ENCODE measurements around the gene LANCL2.
A peak's percentile ranks its signal among the peaks of the same experiment; 100 is the strongest.
"Not testable (repeated sequence)": the region's sequence is repeated elsewhere in the genome, so short reads cannot be mapped to it uniquely, and the experiment has no call there.

Gene LANCL2

DNA sequence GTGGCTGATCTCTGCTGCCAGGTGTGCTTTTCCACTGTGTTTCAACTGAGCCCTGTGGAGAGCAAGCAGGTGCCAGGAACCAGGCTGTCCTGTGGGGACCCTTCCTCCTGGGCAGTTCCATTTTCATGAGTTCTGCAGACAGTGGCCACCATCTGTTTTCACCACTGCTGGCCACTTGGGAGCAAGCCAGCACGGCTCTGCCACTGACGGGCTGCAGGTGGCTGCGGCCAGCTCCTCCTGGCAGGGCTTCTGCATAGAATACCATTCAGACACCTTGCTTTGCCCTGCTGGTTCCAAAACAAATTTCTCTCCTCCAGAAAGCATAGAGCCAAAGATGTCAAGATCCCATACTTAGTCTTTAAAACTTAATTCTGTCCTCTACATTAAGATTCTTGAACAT is 48.3 kb downstream of the LANCL2 start:
- Mint-ChIP-seq H3K9me3 (no peaks in the 10 kb centered on the region), H3K27ac (no peak overlapping the region), H3K27me3 (no peaks in the 10 kb centered on the region), H3K4me1 (peaks cover 5% of the 10 kb centered on the region), H3K4me3 (no peak overlapping the region)
- ATAC-seq: no peak
- no peak for DNase-seq

DNA sequence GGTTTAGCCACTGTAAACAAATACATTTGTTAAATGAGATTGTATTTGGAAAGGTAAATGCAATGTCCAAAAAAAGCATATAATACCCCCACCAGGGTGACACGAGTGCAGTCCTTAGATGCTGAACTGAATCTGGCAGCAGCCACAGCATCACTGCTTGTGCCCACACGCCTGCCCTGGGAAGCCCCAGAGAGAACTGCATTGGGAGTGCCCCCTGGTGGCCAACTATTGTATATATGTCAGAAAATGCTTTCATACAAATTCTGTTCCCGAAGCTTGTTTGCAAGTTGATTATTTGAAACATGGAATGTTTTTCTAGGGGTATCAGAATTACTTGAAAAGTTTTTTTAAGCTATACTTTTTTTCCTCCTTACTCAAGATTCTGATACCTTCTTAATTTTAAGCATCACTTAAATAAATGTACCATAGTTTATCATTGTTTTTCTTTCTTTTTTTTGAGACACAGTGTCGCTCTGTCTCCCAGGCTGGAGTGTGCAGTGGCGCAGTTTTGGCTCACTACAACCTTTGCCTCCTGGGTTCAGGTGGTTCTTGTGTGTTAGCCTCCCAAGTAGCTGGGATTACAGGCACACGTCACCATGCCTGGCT is 50.1 kb downstream of the LANCL2 start:
- ATAC-seq (peak; percentile 95), DNase-seq (peak; percentile 74 to 75)
- no peak overlapping the region for H3K4me3 Mint-ChIP-seq
- no peaks in the 10 kb centered on the region for H3K27me3 Mint-ChIP-seq
- H3K9me3 Mint-ChIP-seq: no peaks in the 10 kb centered on the region
- H3K4me1 Mint-ChIP-seq: peaks cover 5% of the 10 kb centered on the region
- no peak overlapping the region for H3K27ac Mint-ChIP-seq

DNA sequence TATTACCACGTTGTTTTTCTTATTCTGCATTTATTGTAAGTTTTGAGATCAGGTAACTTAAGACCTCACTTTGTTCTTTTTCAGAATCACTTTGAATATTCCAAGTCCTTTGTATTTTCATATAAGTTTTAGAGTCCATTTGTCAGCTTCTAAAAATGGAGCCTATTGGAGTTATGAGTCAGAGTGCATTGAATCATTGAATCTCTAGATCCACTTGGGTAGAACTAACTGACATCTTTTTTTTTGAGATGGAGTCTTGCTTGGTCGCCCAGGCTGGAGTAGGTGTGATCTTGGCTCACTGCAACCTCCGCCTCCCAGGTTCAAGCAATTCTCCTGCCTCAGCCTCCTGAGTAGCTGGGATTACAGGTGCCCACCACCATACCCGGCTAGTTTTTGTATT is 52.3 kb downstream of the LANCL2 start:
- not testable (repeated sequence) for H3K27ac Mint-ChIP-seq, H3K4me3 Mint-ChIP-seq, H3K27me3 Mint-ChIP-seq, H3K9me3 Mint-ChIP-seq, H3K4me1 Mint-ChIP-seq, DNase-seq, ATAC-seq

DNA sequence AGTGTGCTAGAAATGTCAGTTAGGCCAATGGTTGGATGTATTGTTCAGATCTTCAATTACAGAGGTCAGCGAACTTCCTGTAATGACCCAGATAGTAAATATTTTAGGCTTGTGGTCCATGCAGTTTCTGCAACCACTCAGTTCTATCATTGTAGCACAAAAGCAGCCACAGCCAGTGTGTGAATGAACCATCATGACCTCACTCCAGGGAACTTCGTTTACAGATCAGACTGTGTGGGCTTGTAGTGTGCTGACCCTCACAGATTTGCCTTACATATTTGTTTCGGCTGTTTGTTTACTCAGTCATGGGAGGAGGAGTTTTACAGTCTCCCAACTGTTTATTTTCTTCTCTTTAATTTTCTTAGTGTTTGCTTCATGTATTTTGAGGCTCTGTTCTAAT is 55.4 kb downstream of the LANCL2 start:
- no peak overlapping the region for H3K4me3 Mint-ChIP-seq
- no peaks in the 10 kb centered on the region for H3K9me3 Mint-ChIP-seq
- DNase-seq (no peak), ATAC-seq (no peak)
- H3K4me1 Mint-ChIP-seq: no peaks in the 10 kb centered on the region
- no peaks in the 10 kb centered on the region for H3K27me3 Mint-ChIP-seq
- H3K27ac Mint-ChIP-seq: no peak overlapping the region

DNA sequence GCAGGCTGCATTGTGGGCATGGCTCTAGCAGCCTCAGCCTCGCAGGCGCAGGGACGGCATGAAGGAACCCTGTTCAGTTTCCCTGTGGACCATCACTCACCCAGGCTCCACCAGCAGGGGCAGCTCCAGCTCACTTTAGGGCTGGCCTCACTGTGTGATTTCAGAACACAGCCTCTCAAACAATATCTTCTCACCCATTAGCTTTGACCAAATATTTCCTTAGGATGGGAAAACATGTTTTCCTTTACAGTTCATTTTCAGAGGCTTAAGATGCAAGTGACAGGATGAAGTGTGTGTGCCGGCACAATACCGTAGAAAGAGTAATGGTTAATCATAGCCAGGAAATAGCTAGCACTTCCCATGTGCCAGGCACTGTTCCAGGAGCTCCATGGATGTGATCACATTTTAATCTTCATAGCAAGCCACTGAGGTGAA is 58.2 kb downstream of the LANCL2 start:
- Mint-ChIP-seq H3K9me3 (no peaks in the 10 kb centered on the region), H3K4me3 (no peak overlapping the region), H3K27me3 (no peaks in the 10 kb centered on the region), H3K4me1 (peaks cover 16% of the 10 kb centered on the region), H3K27ac (no peak overlapping the region)
- DNase-seq: no peak
- no peak for ATAC-seq

DNA sequence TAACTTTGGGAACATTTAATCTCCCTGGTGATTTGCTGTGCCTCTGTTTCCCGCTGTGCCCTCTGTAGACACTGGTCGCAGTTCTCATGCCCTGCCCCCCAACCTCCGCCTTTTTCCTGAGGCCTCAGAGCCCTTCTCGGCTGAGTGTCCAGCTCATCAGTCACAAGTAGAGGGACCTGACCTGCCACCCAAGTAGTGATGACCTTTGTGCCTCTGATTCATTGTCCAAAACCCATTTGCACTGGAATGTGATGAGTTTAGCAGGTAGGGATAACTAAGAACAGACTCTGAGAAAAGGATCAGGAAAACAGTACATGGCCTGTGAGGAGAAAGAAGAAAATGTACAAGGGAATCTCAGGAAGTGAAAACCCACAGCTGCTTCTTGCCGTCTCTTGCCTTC is 58.8 kb downstream of the LANCL2 start:
- no peak for ATAC-seq
- no peaks in the 10 kb centered on the region for H3K9me3 Mint-ChIP-seq
- no peaks in the 10 kb centered on the region for H3K27me3 Mint-ChIP-seq

DNA sequence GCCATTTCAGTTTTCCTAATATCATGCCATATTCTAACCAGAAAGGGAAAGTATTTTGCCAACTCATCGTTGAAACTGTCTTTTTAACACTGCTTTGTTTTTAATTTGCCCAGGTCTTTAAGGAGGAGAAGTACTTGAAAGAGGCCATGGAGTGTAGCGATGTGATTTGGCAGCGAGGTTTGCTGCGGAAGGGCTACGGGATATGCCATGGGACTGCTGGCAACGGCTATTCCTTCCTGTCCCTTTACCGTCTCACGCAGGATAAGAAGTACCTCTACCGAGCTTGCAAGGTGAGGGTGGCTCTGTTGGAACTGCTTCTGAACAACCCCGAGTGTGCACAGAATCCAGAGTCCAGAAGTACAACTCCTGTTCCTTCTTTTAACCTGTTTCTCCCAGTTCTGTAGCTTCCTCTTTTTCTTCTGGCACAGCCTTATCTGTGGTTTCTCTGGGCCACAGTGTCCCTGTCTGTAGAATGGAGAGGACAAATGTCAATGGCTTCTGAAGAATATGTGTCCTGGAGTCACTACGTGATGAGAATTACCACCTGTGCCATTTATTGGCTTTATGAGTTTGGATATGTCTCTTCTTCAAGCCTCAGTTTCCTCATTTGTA is 60.1 kb downstream of the LANCL2 start:
- no peak overlapping the region for H3K27ac Mint-ChIP-seq
- ATAC-seq (no peak), DNase-seq (no peak)
- H3K4me3 Mint-ChIP-seq: no peak overlapping the region
- peaks cover 16% of the 10 kb centered on the region for H3K4me1 Mint-ChIP-seq
- no peaks in the 10 kb centered on the region for H3K9me3 Mint-ChIP-seq
- no peaks in the 10 kb centered on the region for H3K27me3 Mint-ChIP-seq

More for the DNA sequence above, 58.8 kb downstream of the LANCL2 start:
- no peak for DNase-seq
- H3K4me1 Mint-ChIP-seq: peaks cover 16% of the 10 kb centered on the region
- H3K27ac Mint-ChIP-seq: no peak overlapping the region
- H3K4me3 Mint-ChIP-seq: no peak overlapping the region

DNA sequence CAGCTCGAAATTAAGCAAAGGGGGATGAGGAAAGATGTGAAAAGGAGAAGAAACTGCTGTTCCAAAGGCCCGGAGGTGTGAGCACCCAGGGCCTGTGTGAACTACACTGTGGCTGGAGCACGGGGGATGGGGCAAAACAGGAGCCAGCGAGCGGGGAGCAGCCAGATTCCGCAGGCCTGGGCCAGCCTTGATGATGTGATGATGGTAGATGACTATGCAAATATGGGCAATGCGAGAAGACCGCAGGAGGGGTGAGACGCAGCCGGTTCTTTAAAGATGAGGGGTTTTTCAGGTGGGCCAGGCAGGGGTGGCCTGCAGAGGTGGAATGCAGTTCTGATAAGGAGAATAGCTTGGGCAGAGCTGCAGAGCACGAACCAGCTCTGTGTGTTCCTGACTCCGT is 61.5 kb downstream of the LANCL2 start:
- no peak for DNase-seq
- H3K27me3 Mint-ChIP-seq: no peaks in the 10 kb centered on the region
- no peaks in the 10 kb centered on the region for H3K9me3 Mint-ChIP-seq
- H3K4me1 Mint-ChIP-seq: peaks cover 16% of the 10 kb centered on the region
- H3K27ac Mint-ChIP-seq: peak overlapping the region in 1 of 2 donors; percentile 73
- no peak for ATAC-seq
- no peak overlapping the region for H3K4me3 Mint-ChIP-seq

DNA sequence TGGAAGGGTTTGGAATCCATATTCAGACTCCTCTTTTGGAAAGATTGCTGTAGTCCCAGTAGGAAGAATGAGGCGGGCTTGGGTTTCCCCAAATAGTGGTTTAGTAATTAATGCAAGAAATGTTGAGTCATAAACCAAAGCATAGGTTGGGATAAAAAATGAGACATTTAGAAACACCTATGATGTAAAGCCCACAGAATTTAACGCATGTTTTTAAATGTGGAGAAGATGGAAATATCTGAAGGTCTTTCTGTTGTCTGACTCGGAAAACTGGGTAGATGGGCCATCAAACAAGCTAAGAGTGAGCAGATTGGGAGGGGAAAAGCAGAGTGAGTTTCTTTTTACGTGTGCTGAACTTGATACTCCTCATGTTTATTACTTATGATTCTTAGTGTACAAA is 62.2 kb downstream of the LANCL2 start:
- H3K27me3 Mint-ChIP-seq: no peaks in the 10 kb centered on the region
- H3K4me1 Mint-ChIP-seq: peaks cover 16% of the 10 kb centered on the region
- ATAC-seq: peak; percentile 54
- DNase-seq: no peak
- H3K9me3 Mint-ChIP-seq: no peaks in the 10 kb centered on the region
- H3K27ac Mint-ChIP-seq: peak overlapping the region; percentile 92
- peak overlapping the region in 1 of 2 donors; percentile 47 for H3K4me3 Mint-ChIP-seq

DNA sequence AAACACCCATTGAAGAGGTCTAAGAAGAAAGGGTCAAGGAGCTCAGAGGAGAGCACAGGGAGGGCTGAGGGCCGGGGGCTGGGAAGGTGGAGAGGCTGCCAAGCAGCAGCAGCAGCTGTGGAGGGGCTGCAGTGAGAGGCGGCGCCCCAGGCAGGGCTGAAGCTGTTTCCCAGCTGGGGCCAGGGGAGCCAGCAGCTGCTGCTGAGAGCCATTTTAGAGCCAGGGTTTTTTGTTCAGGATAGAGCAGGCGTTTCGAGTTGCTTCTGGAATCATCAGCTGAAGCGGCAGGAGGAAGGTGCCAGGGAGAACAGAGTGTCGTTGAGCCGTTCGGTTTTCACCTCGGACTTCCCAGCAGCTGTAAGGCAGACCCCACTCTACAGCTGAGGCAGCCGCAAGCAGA is 62.7 kb downstream of the LANCL2 start:
- peak overlapping the region in 1 of 2 donors; percentile 92 for H3K27ac Mint-ChIP-seq
- ATAC-seq: peak; percentile 31

DNA sequence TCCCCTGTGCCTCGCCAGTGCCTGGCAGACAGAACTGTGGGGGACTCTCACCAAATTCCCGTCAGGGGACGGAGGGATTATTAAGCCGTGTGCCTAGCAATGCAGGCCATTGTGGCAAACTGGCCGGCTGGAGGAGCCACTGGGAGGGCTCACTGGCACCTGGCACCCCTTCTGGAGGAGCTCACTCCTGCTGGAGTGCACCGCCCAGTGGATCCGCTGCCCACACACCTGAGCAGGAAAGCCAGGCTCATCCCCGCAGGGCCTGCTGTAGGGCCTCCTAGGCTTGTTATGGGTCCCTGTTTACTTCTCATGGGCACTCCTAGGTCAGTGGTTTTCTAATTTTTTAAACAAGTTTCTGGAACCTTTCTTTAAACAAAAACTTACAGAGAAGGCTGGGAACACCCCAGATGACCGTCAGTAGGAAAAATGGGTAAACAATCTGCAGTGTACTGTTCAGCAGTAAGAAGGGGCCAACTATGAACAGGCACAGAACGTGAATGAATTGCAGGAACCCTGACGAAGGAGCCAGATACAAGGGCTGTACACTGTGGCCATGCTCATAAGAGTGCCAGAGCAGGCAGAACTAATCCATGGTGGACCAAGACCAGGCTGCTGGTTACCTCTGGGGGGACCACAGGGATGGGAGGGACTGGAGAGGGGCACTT is 64.8 kb downstream of the LANCL2 start:
- DNase-seq: no peak
- ATAC-seq: no peak
- H3K4me1 Mint-ChIP-seq: peaks cover 26% of the 10 kb centered on the region
- H3K27ac Mint-ChIP-seq: no peak overlapping the region
- H3K9me3 Mint-ChIP-seq: no peaks in the 10 kb centered on the region
- no peak overlapping the region for H3K4me3 Mint-ChIP-seq
- H3K27me3 Mint-ChIP-seq: no peaks in the 10 kb centered on the region

More for the DNA sequence above, 62.7 kb downstream of the LANCL2 start:
- Mint-ChIP-seq H3K4me1 (peaks cover 18% of the 10 kb centered on the region), H3K9me3 (no peaks in the 10 kb centered on the region), H3K27me3 (no peaks in the 10 kb centered on the region), H3K4me3 (peak overlapping the region in 1 of 2 donors; percentile 47)
- DNase-seq: no peak

DNA sequence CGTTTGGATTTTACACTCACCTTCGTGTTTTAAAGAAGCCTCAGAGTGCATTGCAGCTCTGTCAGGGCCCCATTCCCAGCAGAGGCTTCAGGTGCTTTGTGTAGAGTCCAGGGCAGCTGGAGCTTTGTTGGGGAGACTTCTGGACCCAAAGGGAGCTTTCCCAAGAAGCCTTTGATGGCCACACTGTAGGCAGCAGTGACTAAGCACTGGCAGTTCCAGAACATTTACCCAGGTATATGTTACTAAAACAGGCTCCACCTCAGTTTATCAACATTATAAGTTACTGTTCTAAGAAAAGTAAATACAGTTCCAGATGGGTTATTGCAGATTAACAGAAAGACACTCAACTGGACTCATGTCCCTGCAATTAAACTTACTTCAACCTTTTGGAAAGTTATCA is 66.8 kb downstream of the LANCL2 start:
- DNase-seq (no peak), ATAC-seq (no peak)
- peaks cover 33% of the 10 kb centered on the region for H3K4me1 Mint-ChIP-seq
- H3K27me3 Mint-ChIP-seq: no peaks in the 10 kb centered on the region
- no peak overlapping the region for H3K27ac Mint-ChIP-seq
- no peak overlapping the region for H3K4me3 Mint-ChIP-seq
- no peaks in the 10 kb centered on the region for H3K9me3 Mint-ChIP-seq

DNA sequence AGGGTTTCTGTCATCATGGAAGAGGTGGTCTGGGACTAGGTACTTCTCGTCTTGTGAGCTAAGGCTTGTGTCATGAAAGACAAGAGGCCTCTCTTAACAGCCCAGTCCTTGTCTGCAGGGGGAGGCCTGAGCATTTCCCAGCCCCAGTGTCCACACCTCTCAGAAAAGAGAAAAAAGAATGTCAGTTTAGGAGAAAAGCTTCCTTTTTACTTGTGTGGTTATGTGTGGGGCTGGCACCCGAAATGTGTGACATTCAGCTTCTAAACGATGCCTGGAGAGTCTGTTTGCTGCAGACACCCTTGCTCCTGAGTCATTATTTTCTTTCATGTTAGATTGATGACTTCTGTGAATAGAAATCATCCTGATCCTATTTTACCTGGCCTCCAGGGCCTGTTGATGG is 67.4 kb downstream of the LANCL2 start:
- Mint-ChIP-seq H3K4me1 (peaks cover 30% of the 10 kb centered on the region), H3K9me3 (no peaks in the 10 kb centered on the region), H3K27me3 (no peaks in the 10 kb centered on the region), H3K27ac (no peak overlapping the region), H3K4me3 (no peak overlapping the region)
- DNase-seq (no peak), ATAC-seq (no peak)

DNA sequence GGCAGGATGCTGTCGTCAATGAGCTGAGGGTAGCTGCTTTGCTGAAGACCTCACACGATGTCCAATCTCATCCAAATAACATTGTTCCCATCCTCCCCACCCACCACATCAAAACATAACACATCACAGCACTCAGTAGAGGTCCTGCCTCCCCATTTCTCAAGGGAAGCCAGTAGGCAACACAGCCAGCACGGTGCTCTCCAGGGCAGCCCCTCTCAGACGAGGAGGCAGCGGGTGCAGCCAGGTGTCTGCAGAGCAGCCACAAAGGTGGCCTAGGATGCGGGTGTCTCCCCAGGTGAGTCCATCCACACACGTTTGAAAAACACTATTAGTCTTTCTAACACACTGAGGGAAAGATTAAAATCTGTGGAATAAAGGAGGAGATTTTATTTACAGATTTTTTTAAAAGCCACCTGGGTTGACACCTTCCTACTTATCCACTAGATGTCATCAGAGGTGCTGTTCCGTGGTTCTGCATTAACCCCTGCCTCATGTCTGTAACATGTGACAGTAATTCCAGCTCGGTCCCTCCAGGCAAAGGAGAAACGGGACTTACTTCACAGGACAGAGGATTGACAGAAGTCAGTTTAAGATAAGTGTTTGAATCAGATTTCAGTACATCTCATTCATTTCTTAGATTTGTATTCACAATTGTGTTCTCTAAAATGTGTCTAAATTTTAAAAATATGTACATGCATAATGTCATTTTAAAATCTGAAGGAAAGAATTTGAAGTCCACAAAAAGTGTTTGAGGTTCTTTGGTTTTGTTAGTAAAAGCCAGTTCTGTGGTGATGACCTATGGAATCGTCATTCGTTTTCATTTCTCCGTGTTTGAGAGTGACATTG is 68.0 kb downstream of the LANCL2 start:
- H3K4me3 Mint-ChIP-seq: no peak overlapping the region
- ATAC-seq: peak; percentile 77
- peaks cover 30% of the 10 kb centered on the region for H3K4me1 Mint-ChIP-seq
- no peaks in the 10 kb centered on the region for H3K9me3 Mint-ChIP-seq
- H3K27ac Mint-ChIP-seq: peak overlapping the region in 1 of 2 donors; percentile 90
- no peaks in the 10 kb centered on the region for H3K27me3 Mint-ChIP-seq
- peak in 1 of 2 donors; percentile 13 for DNase-seq

DNA sequence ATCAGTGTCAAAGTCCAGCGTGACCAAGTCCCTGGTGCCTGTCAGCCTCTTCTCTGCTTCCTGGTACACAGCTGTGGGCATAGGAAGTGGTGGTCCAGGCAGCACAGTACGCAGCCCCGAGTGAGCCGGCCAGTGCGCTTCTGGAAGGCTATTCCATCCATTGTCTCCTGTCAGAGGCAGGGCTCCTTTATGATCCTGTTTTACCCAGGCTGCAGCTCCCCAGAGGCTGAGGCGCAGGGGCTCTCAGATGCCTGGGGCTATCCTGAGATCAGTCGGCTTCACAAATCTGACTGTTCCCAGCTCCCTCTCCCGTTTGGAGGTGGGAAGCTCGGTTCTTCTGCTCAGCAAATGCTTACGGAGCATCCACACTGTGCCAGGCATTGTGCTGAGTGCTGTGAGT is 70.3 kb downstream of the LANCL2 start:
- Mint-ChIP-seq H3K9me3 (no peaks in the 10 kb centered on the region), H3K4me1 (peaks cover 51% of the 10 kb centered on the region), H3K27me3 (no peaks in the 10 kb centered on the region), H3K27ac (no peak overlapping the region), H3K4me3 (no peak overlapping the region)
- ATAC-seq (no peak), DNase-seq (no peak)

DNA sequence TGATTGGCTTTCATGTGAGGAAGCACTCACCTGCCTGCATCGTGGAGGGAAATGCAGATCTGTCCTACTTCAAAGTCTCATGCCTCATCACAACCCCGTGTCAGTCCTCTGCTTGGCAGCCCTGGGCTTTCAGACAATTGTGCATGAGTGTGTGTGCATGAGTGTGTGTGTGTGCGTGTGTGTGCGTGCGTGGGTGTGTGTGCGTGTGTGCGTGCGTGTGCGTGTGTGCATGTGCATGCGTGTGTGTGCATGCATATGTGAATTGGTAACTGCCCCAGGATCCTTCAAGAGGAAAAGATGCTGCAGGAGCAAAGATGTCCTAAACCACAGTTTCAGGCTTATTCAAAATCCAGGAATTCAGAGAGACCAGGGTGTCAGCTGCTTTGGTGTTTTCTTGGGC is 71.3 kb downstream of the LANCL2 start:
- no peaks in the 10 kb centered on the region for H3K9me3 Mint-ChIP-seq
- ATAC-seq: no peak
- no peak for DNase-seq
- H3K27me3 Mint-ChIP-seq: no peaks in the 10 kb centered on the region
- H3K4me1 Mint-ChIP-seq: peaks cover 51% of the 10 kb centered on the region
- no peak overlapping the region for H3K4me3 Mint-ChIP-seq
- H3K27ac Mint-ChIP-seq: no peak overlapping the region

Data from stimulated activated naive CD8-positive, alpha-beta T cell treated with anti-CD3 and anti-CD28 coated beads, Interleukin-15, amount 100 ng/mL, for 72 hours (primary cell).